Left ventricle myocardium inferior (tissue), 1 donor: Measurements from ENCODE around the gene MYCBPAP. TPM values are rescaled to one million over a fixed set of nuclear protein-coding genes. Genes with fewer than 3 reads are reported as not detected.

Experiments
- DNase-seq: peaks from one replicate; pipeline ENCODE4 v3.0.0-alpha.2; 2020
- H3K27ac ChIP-seq: fragments of 200-600 bp; replicated peaks from 2 replicates; pipeline ENCODE4 v1.8.0; 2021
- H3K27me3 ChIP-seq: fragments of 200-600 bp; 2 replicates; pipeline ENCODE4 v1.8.0; 2021; ENCODE audit warnings: low read depth
- H3K36me3 ChIP-seq: fragments of 200-600 bp; 2 replicates; pipeline ENCODE4 v1.8.0; 2021
- H3K4me1 ChIP-seq: fragments of 200-600 bp; 2 replicates; pipeline ENCODE4 v1.8.0; 2021
- H3K4me3 ChIP-seq: fragments of 200-600 bp; 2 replicates; pipeline ENCODE4 v1.8.0; 2021; ENCODE audit warnings: mild to moderate bottlenecking, moderate library complexity
- H3K9me3 ChIP-seq: fragments of 200-600 bp; replicated peaks from 2 replicates; pipeline ENCODE4 v1.8.0; 2021
- intact Hi-C: fragments of 100-400 bp; cut with micrococcal nuclease; formaldehyde crosslinking; loops from one replicate; pipeline ENCODE4 v1.11.0; 2022
- total RNA-seq: library from RNA; stranded (reverse); fragmentation: NEBNext Ultra II Directional; extraction: Animal tissue kit (Norgen Biotek cat#: 25700); gene quantifications from one replicate; pipeline ENCODE4 v1.2.1, GENCODE V29; 2021
- TF ChIP-seq, protein P1 (sequence below): fragments of 200-600 bp; IDR thresholded peaks from 2 replicates; pipeline ENCODE4 v1.8.0; 2021; ENCODE audit warnings: antibody characterized with exemption, mild to moderate bottlenecking, borderline replicate concordance
- donor health status: DM: no; HTN: yes; CAD: no; lungs with severe emphysema.

MYCBPAP gene
- total RNA-seq, 1 donor from 2014 or later = 0.82 TPM

DNA sequence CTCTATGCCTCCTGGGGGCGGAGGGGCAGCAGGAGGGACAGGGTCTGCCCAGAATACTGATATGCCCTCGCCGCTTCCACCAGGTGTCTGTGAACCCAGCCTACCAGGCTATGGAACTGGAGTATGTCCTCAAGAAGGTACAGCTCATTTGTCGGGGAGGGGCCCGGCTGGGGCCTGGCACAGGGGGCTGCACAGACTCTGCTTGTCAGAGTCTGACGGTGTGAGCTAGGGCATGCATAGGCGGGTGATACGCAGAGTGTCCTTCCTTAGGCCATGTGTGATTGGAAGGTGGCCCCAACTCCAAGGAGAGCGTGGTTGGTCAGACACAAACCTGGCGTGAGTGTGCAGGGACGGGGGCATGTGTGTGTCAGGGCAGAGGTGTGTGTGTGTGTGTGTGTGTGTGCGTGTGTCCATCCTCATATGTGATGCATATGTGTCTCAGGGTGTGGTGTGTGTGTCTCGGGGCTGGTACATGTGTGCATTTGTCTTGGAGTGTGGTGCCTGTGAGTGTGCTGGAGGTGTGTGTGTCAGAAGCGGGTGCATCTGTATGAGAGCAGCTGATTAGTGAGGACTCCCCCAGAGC lies 46.6 kb upstream of the MYCBPAP start:
- peaks cover 2% of the 10 kb centered on the region for H3K27me3 ChIP-seq
- no peaks in the 10 kb centered on the region for H3K4me1 ChIP-seq
- no peaks in the 10 kb centered on the region for H3K9me3 ChIP-seq
- H3K36me3 ChIP-seq = no peaks in the 10 kb centered on the region
- no peak overlapping the region for H3K27ac ChIP-seq
- TF ChIP-seq, protein P1, sequence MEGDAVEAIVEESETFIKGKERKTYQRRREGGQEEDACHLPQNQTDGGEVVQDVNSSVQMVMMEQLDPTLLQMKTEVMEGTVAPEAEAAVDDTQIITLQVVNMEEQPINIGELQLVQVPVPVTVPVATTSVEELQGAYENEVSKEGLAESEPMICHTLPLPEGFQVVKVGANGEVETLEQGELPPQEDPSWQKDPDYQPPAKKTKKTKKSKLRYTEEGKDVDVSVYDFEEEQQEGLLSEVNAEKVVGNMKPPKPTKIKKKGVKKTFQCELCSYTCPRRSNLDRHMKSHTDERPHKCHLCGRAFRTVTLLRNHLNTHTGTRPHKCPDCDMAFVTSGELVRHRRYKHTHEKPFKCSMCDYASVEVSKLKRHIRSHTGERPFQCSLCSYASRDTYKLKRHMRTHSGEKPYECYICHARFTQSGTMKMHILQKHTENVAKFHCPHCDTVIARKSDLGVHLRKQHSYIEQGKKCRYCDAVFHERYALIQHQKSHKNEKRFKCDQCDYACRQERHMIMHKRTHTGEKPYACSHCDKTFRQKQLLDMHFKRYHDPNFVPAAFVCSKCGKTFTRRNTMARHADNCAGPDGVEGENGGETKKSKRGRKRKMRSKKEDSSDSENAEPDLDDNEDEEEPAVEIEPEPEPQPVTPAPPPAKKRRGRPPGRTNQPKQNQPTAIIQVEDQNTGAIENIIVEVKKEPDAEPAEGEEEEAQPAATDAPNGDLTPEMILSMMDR = no peak
- DNase-seq = no peak
- intact Hi-C loops = no loop called here
- no peak overlapping the region for H3K4me3 ChIP-seq

DNA sequence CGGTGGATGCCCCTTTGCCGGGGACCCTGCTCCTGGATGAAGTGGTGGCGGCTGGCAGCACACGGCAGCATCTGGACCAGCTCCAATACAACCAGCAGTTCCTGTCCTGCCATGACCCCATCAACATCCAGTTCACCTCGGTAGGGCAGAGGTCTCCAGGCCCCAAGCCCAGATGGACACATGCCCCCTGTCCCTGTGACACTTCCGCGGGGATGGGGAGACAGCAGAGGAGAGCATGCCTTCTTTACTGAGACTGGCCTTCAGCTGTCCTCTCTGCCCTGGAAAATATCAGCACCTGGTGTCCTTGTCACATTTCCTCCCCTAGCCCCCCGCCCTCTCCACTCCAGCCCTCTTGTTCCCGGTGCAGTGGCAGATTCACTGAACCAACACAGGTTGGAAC lies 45.8 kb upstream of the MYCBPAP start:
- no peaks in the 10 kb centered on the region for H3K9me3 ChIP-seq
- H3K36me3 ChIP-seq = no peaks in the 10 kb centered on the region
- H3K27ac ChIP-seq = no peak overlapping the region
- TF ChIP-seq, protein P1 = no peak
- H3K27me3 ChIP-seq = peaks cover 10% of the 10 kb centered on the region
- no peak for DNase-seq
- intact Hi-C loops = no loop called here
- H3K4me3 ChIP-seq = no peak overlapping the region
- no peaks in the 10 kb centered on the region for H3K4me1 ChIP-seq

DNA sequence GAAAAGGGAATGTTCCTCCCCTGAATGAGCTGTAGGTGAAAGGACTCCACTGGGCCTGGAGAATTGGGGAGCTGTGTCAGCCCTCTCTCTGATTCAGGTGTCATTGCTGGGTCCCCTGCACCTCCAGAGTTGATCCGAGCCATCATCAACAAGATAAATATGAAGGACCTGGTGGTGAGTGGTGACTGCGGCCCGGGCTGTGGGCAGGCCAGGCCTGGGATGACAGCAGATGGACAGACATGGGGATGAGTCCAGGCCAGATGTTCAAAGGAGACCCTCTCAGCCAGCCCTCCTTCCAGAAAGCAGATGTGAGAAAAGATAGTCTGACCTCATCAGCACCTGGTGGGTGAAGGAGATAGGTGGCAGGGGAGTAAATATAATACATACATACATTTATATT lies 44.1 kb upstream of the MYCBPAP start:
- intact Hi-C loops = no loop called here
- Histone ChIP-seq H3K27me3 (peaks cover 26% of the 10 kb centered on the region), H3K27ac (no peak overlapping the region), H3K4me3 (no peak overlapping the region), H3K9me3 (no peaks in the 10 kb centered on the region), H3K4me1 (peaks cover 11% of the 10 kb centered on the region), H3K36me3 (no peaks in the 10 kb centered on the region)
- TF ChIP-seq, protein P1 = no peak
- no peak for DNase-seq

DNA sequence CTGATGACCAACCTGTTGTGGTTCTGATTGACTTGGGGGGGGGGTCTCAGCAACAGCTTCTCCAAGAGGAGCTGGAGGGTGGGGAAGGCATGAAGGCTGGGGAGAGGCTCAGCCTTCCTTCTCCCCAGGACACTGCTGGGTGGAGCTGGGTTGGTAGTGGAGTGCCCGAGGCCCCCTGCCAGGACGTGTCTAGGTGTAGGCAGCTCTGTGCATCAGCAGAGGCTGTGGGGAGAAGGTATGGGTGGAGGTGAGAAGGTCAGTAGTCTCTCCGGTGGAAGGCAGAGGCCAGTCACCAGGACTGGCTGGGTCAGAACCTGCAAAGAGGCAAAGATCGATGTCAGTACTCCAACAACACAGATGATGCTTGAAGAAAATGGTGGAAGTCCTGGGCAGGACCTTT lies 43.5 kb upstream of the MYCBPAP start:
- intact Hi-C loops = no loop called here
- peaks cover 32% of the 10 kb centered on the region for H3K27me3 ChIP-seq
- DNase-seq = no peak
- no peak overlapping the region for H3K4me3 ChIP-seq
- TF ChIP-seq, protein P1 = no peak
- H3K9me3 ChIP-seq = no peaks in the 10 kb centered on the region
- H3K4me1 ChIP-seq = peaks cover 15% of the 10 kb centered on the region
- no peaks in the 10 kb centered on the region for H3K36me3 ChIP-seq
- no peak overlapping the region for H3K27ac ChIP-seq

DNA sequence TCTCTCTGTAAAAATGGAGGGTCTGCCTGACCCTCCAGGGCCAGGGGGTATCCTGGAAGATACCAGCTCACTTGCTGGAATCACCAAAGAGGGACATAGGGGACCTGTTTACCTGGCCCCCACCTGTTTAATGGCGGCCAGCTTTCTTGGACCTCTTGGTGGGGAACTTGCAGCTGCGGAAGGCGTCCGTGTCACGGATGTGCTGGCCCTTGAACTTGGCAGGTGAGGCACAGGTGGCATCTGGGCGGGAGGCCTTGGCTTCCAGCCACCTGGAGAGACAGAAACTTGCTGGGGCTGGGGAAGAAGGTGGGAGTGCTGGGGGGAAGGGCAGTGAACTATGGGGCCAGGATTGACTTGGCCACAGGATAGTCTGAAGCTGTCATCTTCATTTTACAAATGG lies 43.1 kb upstream of the MYCBPAP start:
- H3K27me3 ChIP-seq = peaks cover 32% of the 10 kb centered on the region
- H3K4me3 ChIP-seq = no peak overlapping the region
- TF ChIP-seq, protein P1 = no peak
- DNase-seq = no peak
- no peaks in the 10 kb centered on the region for H3K36me3 ChIP-seq
- intact Hi-C loops = no loop called here
- H3K27ac ChIP-seq = no peak overlapping the region
- no peaks in the 10 kb centered on the region for H3K9me3 ChIP-seq
- peaks cover 15% of the 10 kb centered on the region for H3K4me1 ChIP-seq
